Stimulated activated CD8-positive, alpha-beta memory T cell treated with anti-CD3 and anti-CD28 coated beads, Interleukin-7, amount 100 ng/mL, for 24 hours (primary cell): ENCODE data around the gene KCTD15.
"Not testable (repeated sequence)": the region's sequence is repeated elsewhere in the genome, so short reads cannot be mapped to it uniquely, and the experiment has no call there.

Experiments used
- DNase-seq: peaks from one replicate; pipeline ENCODE4 v3.0.0-alpha.2; 2020; ENCODE audit warnings: low read depth

Gene KCTD15

GRCh38 chr19:33814181-33815165 is 17.8 kb downstream of the KCTD15 start:
- no peak for DNase-seq

DNA sequence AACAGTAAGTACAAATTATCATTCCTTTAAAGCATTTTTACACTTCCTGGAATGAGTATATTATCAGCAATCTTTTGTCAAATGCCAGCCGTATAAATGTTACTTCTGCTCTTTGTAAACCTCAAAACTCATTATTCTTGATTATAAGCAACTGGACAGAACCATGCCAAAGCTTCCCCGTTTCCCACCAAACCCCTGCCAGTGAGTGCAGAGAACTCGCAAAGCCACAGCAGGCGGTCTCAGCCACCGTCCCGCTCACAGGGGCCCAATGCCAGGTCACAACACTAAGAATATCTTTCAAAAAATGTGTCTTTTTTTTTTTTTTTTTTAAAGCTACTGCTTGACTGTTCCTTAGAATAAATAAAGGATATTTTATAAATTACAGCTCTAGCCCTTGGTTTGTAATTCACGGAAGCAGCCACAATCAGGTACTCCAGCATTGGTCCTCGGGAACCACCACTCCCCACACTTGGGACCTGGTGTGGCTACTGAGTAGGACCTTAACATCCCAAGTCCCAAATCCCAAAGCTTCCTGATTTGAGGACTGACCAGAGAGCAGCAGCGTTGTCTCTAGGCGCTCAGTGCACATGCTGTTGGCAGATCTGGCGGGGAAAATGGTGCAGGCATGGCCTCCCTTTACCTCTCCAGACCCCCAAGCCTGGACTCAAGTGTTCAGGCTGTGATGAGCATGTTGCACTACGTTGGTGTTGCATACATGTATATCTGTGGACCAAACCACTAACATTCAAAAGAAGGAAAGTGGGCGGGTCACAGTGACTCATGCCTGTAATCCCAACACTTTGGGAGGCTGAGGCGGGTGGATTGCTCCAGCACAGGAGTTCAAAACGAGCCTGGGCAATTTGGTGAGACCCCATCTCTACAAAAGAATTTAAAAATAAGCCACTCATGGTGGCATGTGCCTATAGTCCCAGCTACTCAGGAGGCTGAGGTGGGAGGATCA is 19.0 kb downstream of the KCTD15 start:
- no peak for DNase-seq

GRCh38 chr19:33818411-33818810 is 21.7 kb downstream of the KCTD15 start:
- DNase-seq, result no peak

GRCh38 chr19:33819078-33819477 is 22.4 kb downstream of the KCTD15 start:
- not testable (repeated sequence) for DNase-seq

DNA sequence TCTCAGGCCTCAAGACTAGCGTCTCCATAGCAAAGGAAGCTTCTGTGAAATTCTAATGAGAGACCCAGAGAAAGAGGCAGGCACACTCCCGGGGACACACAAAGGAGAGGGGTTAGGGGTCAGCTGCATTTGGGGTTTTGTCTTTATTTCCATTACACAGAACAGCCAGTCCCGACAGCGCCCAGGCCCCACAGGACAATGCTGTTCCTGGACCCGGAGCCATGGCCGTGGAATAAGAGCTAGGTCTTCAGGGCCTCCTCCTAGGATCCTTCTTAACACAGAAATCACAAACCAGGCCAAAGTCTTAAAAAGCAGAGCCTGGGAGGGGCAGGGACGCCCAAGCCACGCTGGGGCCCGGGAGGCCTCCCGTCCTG is 22.8 kb downstream of the KCTD15 start:
- DNase-seq, result no peak

- peak; percentile 47 for DNase-seq
Measured at GRCh38 chr19:33819880-33820781, 23.5 kb downstream of the KCTD15 start.

DNA sequence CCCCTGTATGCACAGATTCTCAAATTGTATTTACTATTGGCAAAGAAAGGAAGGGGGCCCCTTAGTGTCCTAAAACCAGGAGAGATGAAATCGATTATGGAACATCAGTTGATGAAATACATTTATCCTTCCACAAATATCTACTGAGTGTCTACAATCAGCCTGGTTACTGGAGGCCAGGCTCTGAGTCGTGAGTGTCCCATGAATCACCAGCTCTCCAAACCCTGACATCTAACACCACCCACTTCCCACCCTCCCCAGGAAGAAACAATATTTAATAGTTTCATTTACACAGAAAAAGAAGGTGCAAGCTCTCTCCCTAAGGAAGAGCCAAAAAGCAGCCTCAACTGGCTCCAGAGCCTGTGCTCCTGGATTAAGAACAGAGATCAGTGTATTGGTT is 25.2 kb downstream of the KCTD15 start:
- DNase-seq, result no peak

DNA sequence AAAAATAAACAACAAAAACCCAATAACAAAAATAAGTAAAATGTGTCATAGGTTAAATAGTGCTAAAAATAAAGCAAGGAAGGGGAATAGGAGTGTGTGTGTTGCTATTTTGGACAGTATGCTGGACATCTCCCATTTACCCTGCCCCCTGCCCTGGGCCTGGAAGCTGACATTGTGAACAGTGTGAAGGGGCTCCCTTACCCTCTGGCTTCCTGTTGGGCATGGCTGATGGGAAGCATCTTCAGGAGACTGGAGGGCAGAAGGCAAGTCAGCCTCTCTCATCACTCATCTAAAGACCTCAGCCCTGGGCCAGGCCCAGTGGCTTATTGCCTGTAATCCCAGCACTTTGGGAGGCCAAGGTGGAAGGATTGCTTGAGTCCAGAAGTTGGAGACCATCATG is 26.7 kb downstream of the KCTD15 start:
- DNase-seq, result no peak

GRCh38 chr19:33825556-33825955 is 28.9 kb downstream of the KCTD15 start:
- no peak for DNase-seq

DNA sequence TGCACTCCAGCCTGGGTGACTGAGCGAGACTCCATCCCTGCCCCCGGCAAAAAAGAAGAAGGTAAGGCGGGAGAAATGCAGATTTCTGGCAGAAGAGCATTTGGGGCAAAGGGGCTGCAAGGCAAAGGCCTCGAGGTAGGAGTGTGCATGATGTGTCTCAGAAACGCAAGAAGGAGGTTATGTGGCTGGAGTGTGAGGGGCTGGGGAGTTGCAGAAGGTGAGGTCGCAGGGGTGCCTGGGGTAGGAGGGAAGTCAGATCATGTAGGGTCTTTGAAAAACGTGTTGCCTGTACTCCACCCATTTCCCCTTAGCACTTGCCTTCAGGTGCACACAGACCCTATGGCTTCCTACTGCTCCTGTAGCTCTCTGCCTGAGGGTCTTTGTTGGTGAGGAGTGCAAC is 29.9 kb downstream of the KCTD15 start:
- no peak for DNase-seq

DNA sequence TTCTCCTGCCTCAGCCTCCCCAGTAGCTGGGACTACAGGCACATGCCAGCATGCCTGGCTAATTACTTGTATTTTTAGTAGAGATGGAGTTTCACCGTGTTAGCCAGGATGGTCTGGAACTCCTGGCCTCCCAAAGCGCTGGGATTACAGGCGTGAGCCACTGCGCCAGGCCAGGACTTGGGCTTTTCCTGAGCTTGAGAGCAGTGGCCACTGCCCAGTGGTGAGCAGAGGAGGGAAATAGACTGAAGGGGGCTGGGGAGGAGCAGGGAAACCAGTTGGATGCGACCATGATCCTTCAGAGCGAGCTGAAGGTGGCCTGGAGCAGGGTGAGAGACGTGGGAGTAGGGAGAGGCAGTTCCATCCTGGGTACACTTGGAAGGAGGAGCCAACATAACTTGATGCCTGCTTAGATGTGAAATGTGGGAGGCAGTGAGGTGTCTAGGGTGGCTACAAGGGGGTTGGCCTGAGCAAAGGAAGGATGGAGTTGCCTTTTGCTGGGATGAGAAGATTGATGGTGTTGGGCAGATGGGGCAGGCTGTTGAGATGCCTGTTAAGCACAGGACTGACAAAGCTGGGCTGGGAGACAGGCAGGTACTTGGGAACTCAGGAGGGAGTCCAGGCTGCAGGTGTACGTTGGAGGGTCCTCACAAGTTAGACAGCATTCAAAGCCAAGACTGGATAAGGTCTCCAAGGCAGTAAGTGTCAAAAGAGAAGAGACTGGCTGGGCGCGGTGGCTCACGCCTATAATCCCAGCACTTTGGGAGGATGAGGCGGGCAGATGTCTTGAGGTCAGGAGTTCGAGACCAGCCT is 31.8 kb downstream of the KCTD15 start:
- no peak for DNase-seq

GRCh38 chr19:33830264-33830663 is 33.6 kb downstream of the KCTD15 start:
- no peak for DNase-seq

DNA sequence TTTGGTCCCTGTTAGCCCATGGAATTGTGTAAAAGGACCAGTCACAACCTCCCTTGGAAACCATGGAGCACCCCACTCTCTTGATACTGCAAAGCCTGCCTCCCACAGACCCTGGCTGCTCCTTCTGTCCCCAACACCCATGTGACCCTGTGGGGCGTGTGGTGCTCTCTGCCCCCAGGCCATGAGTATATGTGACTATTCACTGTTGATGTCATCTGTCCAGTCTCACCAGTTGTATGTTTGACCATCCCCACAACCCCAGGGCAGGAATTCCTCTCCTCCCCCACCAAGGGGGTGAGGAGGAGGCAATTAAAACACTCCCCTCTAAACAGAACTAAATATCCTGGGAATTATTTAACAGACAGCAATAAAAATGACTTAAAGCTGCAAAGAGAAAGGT is 35.2 kb downstream of the KCTD15 start:
- DNase-seq, result no peak

DNA sequence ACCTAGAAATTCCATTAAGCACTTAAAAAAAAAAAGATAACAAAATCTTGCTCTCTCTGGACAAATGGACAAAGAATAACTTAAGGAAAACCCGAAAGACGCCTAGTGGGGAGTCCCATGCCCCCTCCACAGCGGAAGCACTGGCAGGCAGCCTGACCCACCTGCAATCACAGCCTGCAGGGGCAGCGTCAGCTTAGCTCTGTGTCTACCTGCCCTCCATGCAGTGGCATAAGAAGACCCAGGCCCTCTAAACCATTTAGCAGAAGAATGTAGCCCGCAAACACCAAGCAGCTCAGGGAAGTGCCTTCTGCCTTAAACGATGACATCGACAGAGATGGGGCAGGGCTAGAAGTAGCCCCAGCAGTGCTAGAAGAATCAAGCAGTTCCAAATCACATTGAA is 36.0 kb downstream of the KCTD15 start:
- no peak for DNase-seq

GRCh38 chr19:33840382-33840781 is 43.7 kb downstream of the KCTD15 start:
- no peak for DNase-seq

GRCh38 chr19:33840783-33841182 is 44.1 kb downstream of the KCTD15 start:
- no peak for DNase-seq

GRCh38 chr19:33841685-33842084 is 45.0 kb downstream of the KCTD15 start:
- DNase-seq, result no peak

DNA sequence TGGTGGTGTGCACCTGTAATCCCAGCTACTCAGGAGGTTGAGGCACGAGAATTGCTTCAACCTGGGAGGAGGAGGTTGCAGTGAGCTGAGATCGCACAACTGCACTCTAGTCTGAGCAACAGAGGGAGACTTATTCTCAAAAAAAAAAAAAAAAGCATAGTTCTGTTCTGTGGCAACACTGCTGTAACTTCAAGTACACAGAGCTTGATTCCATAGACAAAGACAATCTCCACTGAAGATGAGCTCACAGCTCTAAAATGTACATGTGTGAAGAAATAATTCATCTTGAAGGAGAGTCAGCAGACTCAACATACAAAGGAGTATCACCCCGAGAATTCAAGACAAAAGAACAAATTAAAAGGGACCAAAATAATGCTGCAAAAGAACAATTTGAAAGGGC is 47.8 kb downstream of the KCTD15 start:
- DNase-seq, result no peak

- no peak for DNase-seq
Measured at GRCh38 chr19:33845498-33845897, 48.8 kb downstream of the KCTD15 start.

DNA sequence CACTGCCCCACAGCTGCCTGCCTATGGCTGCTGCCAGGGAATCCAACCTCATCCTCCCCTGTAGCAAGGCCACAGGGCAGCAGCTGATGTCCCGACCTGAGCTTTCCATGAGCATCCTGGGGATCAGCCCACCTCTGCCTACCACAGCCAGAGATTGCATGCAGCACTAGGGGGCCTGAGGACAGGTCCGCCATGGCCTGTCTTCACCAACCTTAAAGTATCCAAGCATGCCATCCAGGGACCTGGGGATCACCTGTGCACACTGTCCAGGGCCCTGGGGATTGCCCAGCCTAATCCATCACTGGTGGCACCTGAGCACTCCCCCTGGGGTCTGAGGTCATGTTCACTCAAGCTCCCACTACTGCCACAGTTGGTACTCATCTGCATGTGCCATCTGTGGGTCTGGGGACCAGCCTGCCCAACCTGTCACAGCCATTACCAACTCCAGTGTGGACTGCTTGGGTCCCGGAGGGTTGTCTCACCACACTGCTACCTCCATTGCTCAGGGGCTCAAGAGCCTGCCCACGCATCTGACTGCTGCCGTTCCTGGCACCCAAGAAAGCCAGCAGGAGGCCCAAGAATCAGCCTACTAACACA is 53.0 kb downstream of the KCTD15 start:
- DNase-seq, result no peak
